Cardiac muscle cell (in vitro differentiated cells and primary cell): ENCODE results near the gene GRID1. TPM values are rescaled to one million over a fixed set of nuclear protein-coding genes. Genes with fewer than 3 reads are reported as not detected.

Experiments
- DNase-seq, 2 donors: peaks; one replicate each; pipeline versions ENCODE4 v3.0.0 to v3.0.0-alpha.2; 2010 to 2017; ENCODE audit warnings: low read depth in 1 of 2, low spot score in 1 of 2
- H3K27ac ChIP-seq: fragments of 200-600 bp; sonication (generic); 2 replicates; pipeline ENCODE4 v1.5.1; 2016
- H3K27me3 ChIP-seq: fragments of 200-600 bp; sonication (generic); 2 replicates; pipeline ENCODE4 v1.6.0; 2016; ENCODE audit warnings: control low read depth
- H3K36me3 ChIP-seq: fragments of 200-600 bp; sonication (generic); 2 replicates; pipeline ENCODE4 v1.5.1; 2016; ENCODE audit warnings: control low read depth
- H3K4me1 ChIP-seq: fragments of 200-600 bp; sonication (generic); 2 replicates; pipeline ENCODE4 v1.8.1; 2017; ENCODE audit warnings: low read depth, mild to moderate bottlenecking, mixed run types
- H3K4me3 ChIP-seq: fragments of 200-600 bp; sonication (generic); 2 replicates; pipeline ENCODE4 v1.5.1; 2016; ENCODE audit warnings: mild to moderate bottlenecking
- H3K9me3 ChIP-seq: fragments of 200-600 bp; sonication (generic); 2 replicates; pipeline ENCODE4 v1.5.1; 2017; ENCODE audit warnings: low read depth, mild to moderate bottlenecking, control low read depth
- CTCF ChIP-seq: IDR thresholded peaks from 2 replicates; pipeline ENCODE4 v1.5.1; 2012; ENCODE audit warnings: low read depth, mild to moderate bottlenecking, low read length
- polyA plus RNA-seq: library from polyadenylated mRNA; unstranded; fragments of >200 nt; fragmentation: Nextera tagmentation; extraction: Ambion mirVana; gene quantifications from 2 replicates; pipeline ENCODE4 v1.2.1, GENCODE V29; 2016
- total RNA-seq: library from RNA; depleted of rRNA; stranded (reverse); fragments of >200 nt; gene quantifications from 2 replicates; pipeline ENCODE4 v1.2.3, GENCODE V29; 2016

Gene GRID1
- total and polyA plus RNA-seq, 2 experiments from 2014 or later: 1.5 to 1.6 TPM

DNA sequence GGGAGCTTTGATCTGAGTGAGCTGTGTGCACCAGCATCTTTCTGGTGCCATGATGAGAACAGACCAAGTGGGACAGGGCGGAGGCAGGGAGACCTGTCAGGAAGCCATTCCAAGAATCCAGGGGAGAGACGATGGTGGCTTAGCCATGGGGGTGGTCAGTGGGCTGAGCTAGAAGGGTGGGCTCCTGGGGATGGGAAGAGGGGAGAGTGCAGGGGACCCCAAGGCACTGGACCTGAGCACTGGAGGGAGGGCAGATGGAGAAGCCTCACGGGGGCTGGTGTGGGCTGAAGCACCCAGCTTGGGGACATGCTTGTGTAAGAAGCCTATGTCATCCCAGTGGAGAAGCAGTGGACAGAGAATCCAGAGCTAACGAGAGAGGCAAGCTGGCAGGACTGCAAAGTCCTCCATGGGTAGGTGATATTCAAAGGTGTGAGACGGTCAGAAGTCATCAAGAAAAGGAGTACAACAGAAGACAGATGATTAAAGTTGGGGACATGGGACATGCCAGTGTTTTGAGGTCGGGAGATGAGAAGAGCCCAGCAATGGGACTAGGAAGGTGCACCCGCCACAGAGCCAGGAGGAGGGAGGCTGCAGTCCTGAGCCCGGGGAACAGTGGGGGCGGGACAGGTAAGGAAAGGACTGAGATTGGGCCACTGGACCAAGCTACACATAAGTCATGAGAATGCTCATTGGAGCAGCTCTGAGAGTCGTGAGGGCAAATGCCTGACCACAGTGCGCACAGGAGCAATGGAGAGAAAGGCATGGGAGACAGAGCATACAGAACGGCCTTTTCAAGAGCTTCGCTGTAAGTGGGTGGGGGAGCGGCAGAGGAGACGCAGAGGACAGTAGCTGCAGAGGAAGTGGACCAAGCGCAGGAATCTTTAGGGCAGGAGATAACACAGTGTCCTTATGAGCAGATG is 72.0 kb downstream of the GRID1 start:
- Histone ChIP-seq H3K9me3 (no peaks in the 10 kb centered on the region), H3K4me1 (no peaks in the 10 kb centered on the region), H3K4me3 (no peak overlapping the region), H3K36me3 (no peaks in the 10 kb centered on the region), H3K27ac (no peak overlapping the region), H3K27me3 (no peaks in the 10 kb centered on the region)
- no peak for TF ChIP-seq CTCF
- DNase-seq: no peak

GRCh38 chr10:86293396-86293791 is 73.2 kb downstream of the GRID1 start:
- Histone ChIP-seq H3K27me3 (no peaks in the 10 kb centered on the region), H3K27ac (no peak overlapping the region), H3K4me1 (no peaks in the 10 kb centered on the region), H3K4me3 (no peak overlapping the region), H3K36me3 (no peaks in the 10 kb centered on the region), H3K9me3 (no peaks in the 10 kb centered on the region)
- no peak for TF ChIP-seq CTCF
- no peak for DNase-seq

DNA sequence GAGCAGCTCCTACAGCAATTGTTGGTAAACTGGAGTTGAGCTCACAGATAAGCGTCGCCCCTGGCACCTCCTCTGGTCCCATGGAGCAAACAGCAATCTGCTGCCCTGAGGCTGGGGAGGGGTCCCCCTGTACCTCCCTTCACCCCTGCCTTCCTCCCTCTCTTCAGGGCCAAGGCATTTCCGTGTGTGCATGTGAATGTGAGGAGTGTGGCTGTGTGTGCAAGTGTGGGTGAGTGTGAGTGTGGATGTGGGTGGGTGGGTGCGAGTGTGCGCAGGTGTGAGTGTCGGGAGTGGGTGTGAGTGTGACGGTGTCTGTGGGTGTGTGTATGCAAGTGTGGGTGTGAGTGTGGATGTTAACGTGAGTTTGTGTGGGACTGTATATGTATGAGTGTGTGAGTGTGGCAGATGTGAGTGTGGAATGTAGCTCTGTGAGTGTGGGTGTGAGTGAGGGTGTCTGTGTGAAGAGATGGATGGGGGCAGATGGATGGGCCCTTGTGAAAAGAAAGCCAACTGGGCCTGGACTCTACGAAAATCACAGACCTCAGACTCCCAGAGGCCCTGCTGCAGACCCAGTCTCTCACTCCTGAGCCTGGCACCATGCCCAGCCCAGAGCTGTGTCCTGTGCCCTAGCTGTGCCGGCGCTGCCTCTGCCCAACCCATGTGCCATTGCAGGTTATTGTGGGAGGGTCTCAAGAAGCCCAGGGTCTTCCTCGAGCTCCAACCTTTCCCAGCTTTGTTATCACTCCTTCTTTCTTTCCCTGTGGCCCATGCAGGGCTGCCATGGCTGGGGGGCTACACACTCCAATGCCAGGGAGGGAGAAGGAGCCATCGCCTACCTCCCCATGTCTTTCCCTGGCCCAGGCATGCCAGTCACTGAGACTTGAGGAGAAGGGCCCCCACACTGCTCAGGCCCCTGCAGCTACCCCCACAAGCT is 73.9 kb downstream of the GRID1 start:
- TF ChIP-seq CTCF: no peak
- no peak overlapping the region for H3K4me3 ChIP-seq
- no peak for DNase-seq
- H3K27ac ChIP-seq: no peak overlapping the region
- H3K27me3 ChIP-seq: no peaks in the 10 kb centered on the region
- no peaks in the 10 kb centered on the region for H3K36me3 ChIP-seq
- H3K9me3 ChIP-seq: no peaks in the 10 kb centered on the region
- no peaks in the 10 kb centered on the region for H3K4me1 ChIP-seq

DNA sequence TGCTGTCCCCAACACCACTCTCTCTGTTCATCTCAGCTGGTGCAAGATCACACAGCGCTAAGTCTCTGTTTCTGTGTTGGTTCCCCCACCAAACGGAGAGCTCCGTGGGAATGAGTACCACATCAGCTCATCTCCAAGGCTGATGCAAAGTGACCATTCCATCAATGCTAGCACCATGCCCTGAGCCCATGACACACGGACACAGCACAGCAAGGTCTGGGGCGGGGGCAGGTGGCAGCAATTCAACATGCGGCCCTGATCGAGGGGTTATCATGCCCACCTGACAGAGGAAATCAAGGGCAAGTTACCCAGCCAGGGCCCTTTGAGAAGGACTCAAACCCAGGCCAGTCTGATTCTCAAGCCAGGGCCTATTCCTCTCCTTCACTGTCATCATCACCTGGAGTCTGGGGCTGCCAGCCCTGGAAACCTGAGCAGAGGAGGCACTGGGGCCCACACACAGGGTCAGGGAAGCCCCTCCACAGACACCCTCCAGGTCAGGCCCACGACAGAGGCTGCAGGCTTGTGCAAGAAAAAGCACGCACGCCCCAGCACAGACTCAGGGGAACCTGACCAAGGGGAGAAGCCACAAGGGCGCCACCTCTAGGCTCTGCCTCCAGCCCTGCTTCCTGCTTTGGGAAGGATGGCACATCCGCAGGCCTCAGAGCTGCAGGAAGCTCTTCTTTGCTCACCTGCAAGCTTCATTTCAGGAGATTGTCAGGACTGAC is 74.8 kb downstream of the GRID1 start:
- Histone ChIP-seq H3K27ac (no peak overlapping the region), H3K27me3 (no peaks in the 10 kb centered on the region), H3K9me3 (no peaks in the 10 kb centered on the region), H3K36me3 (no peaks in the 10 kb centered on the region), H3K4me1 (no peaks in the 10 kb centered on the region), H3K4me3 (no peak overlapping the region)
- TF ChIP-seq CTCF: no peak
- DNase-seq: peak in 1 of 2 donors; percentile 24

DNA sequence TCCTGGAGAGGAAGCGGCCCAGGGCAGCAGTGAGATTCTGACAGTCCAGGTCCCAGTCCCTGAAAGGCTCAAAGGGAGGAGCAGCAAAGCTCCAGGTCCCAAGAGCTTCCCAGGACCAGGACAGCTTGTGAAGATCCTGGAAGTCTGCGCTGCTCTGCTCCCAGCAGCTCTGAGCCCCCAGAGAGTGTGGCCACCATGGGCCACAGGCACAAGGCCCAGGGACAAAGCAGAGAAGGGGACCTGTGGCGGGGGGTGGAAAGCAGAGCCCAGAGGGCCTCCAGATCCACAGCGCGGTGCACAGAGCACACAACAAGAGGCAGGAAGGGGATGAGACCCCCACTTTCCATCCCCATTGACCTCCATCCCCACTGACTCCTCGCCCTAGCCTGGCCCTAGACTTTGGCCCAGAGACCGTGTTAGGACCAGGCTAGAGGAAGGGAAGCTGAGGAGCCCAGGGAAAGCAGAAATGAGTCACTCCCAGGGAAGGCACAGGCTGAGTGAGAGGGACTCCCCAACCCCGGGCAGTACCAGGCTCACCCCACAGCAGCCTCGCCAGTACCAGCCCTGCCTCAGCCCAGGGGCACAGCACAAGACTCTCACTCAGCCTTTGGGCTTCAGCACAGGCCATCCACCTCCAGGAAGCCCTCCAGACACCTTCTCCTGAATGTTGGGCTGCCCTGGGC is 75.5 kb downstream of the GRID1 start:
- no peak overlapping the region for H3K4me3 ChIP-seq
- no peak for TF ChIP-seq CTCF
- DNase-seq: no peak
- H3K27me3 ChIP-seq: no peaks in the 10 kb centered on the region
- H3K36me3 ChIP-seq: no peaks in the 10 kb centered on the region
- H3K9me3 ChIP-seq: no peaks in the 10 kb centered on the region
- H3K4me1 ChIP-seq: no peaks in the 10 kb centered on the region
- no peak overlapping the region for H3K27ac ChIP-seq
